HG02759 (cell line): ENCODE measurements around the gene TIMP1.

Experiments used
- ATAC-seq: cut with Tn5 transposase; IDR thresholded peaks from one replicate; pipeline ENCODE4 v1.9.1; 2021; ENCODE audit warnings: mild to moderate bottlenecking, moderate library complexity; ENCODE audit not compliant: unreplicated experiment

The TIMP1 gene

DNA sequence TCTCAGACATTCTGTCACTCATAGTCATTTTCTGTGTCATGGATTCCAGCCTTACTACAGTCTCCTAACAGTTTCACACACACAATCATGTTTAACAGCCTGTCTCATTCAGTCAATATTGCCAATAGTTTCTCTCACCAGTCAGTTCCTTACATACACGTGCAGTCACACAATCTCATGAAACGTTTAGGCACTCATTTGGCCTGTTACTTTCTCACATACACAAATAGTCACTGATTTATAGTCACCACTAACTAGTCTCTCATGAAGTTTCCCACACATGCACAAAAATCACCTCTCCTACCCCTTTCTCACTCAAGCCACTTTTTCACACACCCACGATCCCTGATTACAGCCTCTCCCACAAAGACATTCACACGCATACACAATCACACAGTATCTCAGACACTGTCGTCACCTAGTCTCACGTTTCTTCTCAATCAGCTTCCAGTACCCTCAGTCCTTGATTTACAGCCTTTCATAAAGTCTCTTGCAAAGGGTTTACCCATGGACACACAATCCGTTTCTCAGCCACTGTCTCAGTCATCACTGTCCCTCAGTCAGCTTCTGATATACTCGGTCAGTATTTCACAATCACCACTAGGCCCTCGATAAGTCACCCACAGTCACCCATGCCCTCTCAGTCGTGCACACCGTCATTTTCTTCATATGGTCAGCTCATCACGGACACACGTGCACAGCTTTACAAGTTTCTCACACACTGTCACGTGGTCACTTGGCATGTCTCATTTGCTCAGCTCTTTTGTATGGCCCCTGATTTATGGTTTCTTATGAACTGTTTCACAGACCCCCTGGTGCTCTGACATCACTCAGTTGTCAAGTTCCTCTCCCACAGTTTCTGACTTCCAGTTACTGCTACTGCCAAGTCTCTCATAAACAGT lies 51.7 kb downstream of the TIMP1 start:
- no peak for ATAC-seq

- no peak for ATAC-seq
Measured at GRCh38 chrX:47634871-47635575, 52.8 kb downstream of the TIMP1 start.
